ENCODE results near the gene AUTS2. TPM values are rescaled to one million over a fixed set of nuclear protein-coding genes. Genes with fewer than 3 reads are reported as not detected.
A peak's percentile ranks its signal among the peaks of the same experiment; 100 is the strongest.

Gene AUTS2
- total and polyA plus RNA-seq, 4 donors = 4.9 to 24.4 (median 7.0) TPM

- Histone ChIP-seq H3K27ac (ENCODE audit: low read depth in 1 of 2, low read length in 2 of 2) (no peak overlapping the region), H3K36me3 (ENCODE audit: control insufficient read depth in 4 of 4, insufficient read depth in 3 of 4, low read depth in 1 of 4, low read length in 3 of 4) (no peaks in the 10 kb centered on the region), H3K9me3 (ENCODE audit: control insufficient read depth in 4 of 4, low read length in 3 of 4) (no peaks in the 10 kb centered on the region), H3K27me3 (ENCODE audit: control insufficient read depth in 4 of 4, insufficient read depth in 4 of 4, low read length in 3 of 4) (no peaks in the 10 kb centered on the region), H3K9ac (ENCODE audit: low read depth in 1 of 2, low read length in 2 of 2) (peak overlapping the region in 1 of 2 donors; percentile 7), H3K4me1 (ENCODE audit: control insufficient read depth in 4 of 4, insufficient read depth in 4 of 4, low read length in 3 of 4) (peaks cover 0 to 23% (median 9%) of the 10 kb centered on the region in 4 donors), H3K4me3 (ENCODE audit: low read depth in 1 of 3, low read length in 3 of 3) (peak overlapping the region; percentile 14 to 86 (median 70))
- no peak for DNase-seq (ENCODE audit: low spot score)
- under 1% methylated on average over 61 of the region's 61 CpGs for WGBS
- TF ChIP-seq EGR1 (IDR thresholded peaks at IDR 0.05; ENCODE audit: low read depth in 2 of 2) (no peak), ATF3 (IDR thresholded peaks at IDR 0.05) (no peak), GABPA (IDR thresholded peaks at IDR 0.05 in 1 of 2, conservative IDR thresholded peaks at IDR 0.05 in 1 of 2) (no peak)
Measured at GRCh38 chr7:69599286-69599954, 1.1 kb downstream of the AUTS2 start.

GRCh38 chr7:69599955-69600709 is 1.9 kb downstream of the AUTS2 start:
- no peak for DNase-seq (ENCODE audit: low spot score)
- no peak overlapping the region for H3K9ac ChIP-seq (ENCODE audit: low read depth in 1 of 2, low read length in 2 of 2)
- no peaks in the 10 kb centered on the region for H3K27me3 ChIP-seq (ENCODE audit: control insufficient read depth in 4 of 4, insufficient read depth in 4 of 4, low read length in 3 of 4)
- TF ChIP-seq, protein P1, sequence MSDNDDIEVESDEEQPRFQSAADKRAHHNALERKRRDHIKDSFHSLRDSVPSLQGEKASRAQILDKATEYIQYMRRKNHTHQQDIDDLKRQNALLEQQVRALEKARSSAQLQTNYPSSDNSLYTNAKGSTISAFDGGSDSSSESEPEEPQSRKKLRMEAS (IDR thresholded peaks at IDR 0.05) = no peak
- TF ChIP-seq RXRA (IDR thresholded peaks at IDR 0.05) (no peak), ATF3 (IDR thresholded peaks at IDR 0.05) (no peak), TAF1 (conservative IDR thresholded peaks at IDR 0.05) (no peak), REST (IDR thresholded peaks at IDR 0.05) (no peak), HNF4G (IDR thresholded peaks at IDR 0.05) (no peak), SP1 (IDR thresholded peaks at IDR 0.05) (no peak), ZBTB33 (IDR thresholded peaks at IDR 0.05) (no peak), FOXA1 (IDR thresholded peaks at IDR 0.05) (no peak), GABPA (IDR thresholded peaks at IDR 0.05 in 1 of 2, conservative IDR thresholded peaks at IDR 0.05 in 1 of 2) (no peak), YY1 (IDR thresholded peaks at IDR 0.05) (no peak)
- no peaks in the 10 kb centered on the region for H3K9me3 ChIP-seq (ENCODE audit: control insufficient read depth in 4 of 4, low read length in 3 of 4)
- H3K4me3 ChIP-seq (ENCODE audit: low read depth in 1 of 3, low read length in 3 of 3) = peak overlapping the region in 2 of 3 donors; percentile 70 to 86
- peaks cover 0 to 23% (median 9%) of the 10 kb centered on the region in 4 donors for H3K4me1 ChIP-seq (ENCODE audit: control insufficient read depth in 4 of 4, insufficient read depth in 4 of 4, low read length in 3 of 4)
- WGBS = 6% methylated on average over 27 of the region's 27 CpGs
- no peak overlapping the region for H3K27ac ChIP-seq (ENCODE audit: low read depth in 1 of 2, low read length in 2 of 2)
- no peaks in the 10 kb centered on the region for H3K36me3 ChIP-seq (ENCODE audit: control insufficient read depth in 4 of 4, insufficient read depth in 3 of 4, low read depth in 1 of 4, low read length in 3 of 4)
